ENCODE measurements around the gene ACAT1.

GRCh38 chr11:108193725-108194124, 72.4 kb downstream of the ACAT1 start:
- TF ChIP-seq CTCF (IDR thresholded peaks at IDR 0.05 in 4 of 5, conservative IDR thresholded peaks at IDR 0.05 in 1 of 5), result no peak
- no peak for TF ChIP-seq POLR2A (IDR thresholded peaks at IDR 0.05)

All from gastrocnemius medialis (tissue), 4 donors.